A673 (cell line): Measurements from ENCODE around the gene AQP12A. TPM values are rescaled to one million over a fixed set of nuclear protein-coding genes. Genes with fewer than 3 reads are reported as not detected.
"Not testable (repeated sequence)": the region's sequence is repeated elsewhere in the genome, so short reads cannot be mapped to it uniquely, and the experiment has no call there.

Source experiments
- BruUV-seq: library from RNA; stranded (reverse); fragments of 400-500 nt; replicated peaks from 2 replicates; lab custom pipeline; 2021; lab: Mats Ljungman, UMichigan
- CTCF ChIA-PET: fragments of 300-600 bp; sonication (Branson Sonifier 250); formaldehyde crosslinking; loops from one replicate; lab custom pipeline; 2022; ENCODE audit warnings: antibody characterized with exemption; lab: Charles Lee
- POLR2A ChIA-PET: fragments of 300-600 bp; sonication (Branson Sonifier 250); formaldehyde crosslinking; loops from one replicate; lab custom pipeline; 2022; ENCODE audit warnings: antibody characterized with exemption; ENCODE audit not compliant: low non-redundant PET; lab: Charles Lee
- DNase-seq: peaks from one replicate; pipeline ENCODE4 v3.0.0-alpha.2; 2015; ENCODE audit warnings: low spot score
- H3K27ac ChIP-seq: fragments of 200-600 bp; sonication (generic); 2 replicates; pipeline ENCODE4 v1.5.1; 2016; ENCODE audit warnings: mixed run types, low read depth, mild to moderate bottlenecking, mixed read lengths, antibody characterized with exemption, low read length; ENCODE audit not compliant: poor library complexity, severe bottlenecking
- H3K27me3 ChIP-seq: fragments of 200-600 bp; sonication (generic); replicated peaks from 2 replicates; pipeline ENCODE4 v1.6.1; 2017; ENCODE audit warnings: mixed run types, low read depth, mild to moderate bottlenecking, mixed read lengths, antibody characterized with exemption, low read length; ENCODE audit not compliant: insufficient read depth, poor library complexity
- H3K36me3 ChIP-seq: fragments of 200-600 bp; sonication (generic); 2 replicates; pipeline ENCODE4 v1.6.1; 2016; ENCODE audit warnings: mixed run types, mild to moderate bottlenecking, mixed read lengths, antibody characterized with exemption, low read length; ENCODE audit not compliant: insufficient read depth, poor library complexity, severe bottlenecking
- H3K4me1 ChIP-seq: fragments of 200-600 bp; sonication (generic); 2 replicates; pipeline ENCODE4 v1.6.1; 2017; ENCODE audit warnings: mixed run types, mild to moderate bottlenecking, mixed read lengths, antibody characterized with exemption, low read length; ENCODE audit not compliant: insufficient read depth, poor library complexity, severe bottlenecking
- H3K4me3 ChIP-seq: fragments of 200-600 bp; sonication (generic); 2 replicates; pipeline ENCODE4 v1.5.1; 2016; ENCODE audit warnings: low read depth, mixed run types, mild to moderate bottlenecking, mixed read lengths, low read length; ENCODE audit not compliant: poor library complexity, severe bottlenecking
- H3K9me3 ChIP-seq: fragments of 200-600 bp; sonication (generic); 2 replicates; pipeline ENCODE4 v1.6.1; 2016; ENCODE audit warnings: mixed run types, low read depth, mild to moderate bottlenecking, mixed read lengths, antibody characterized with exemption, low read length; ENCODE audit not compliant: poor library complexity, severe bottlenecking
- CTCF ChIP-seq: fragments of 300-800, 200-600 bp; sonication (generic); conservative IDR thresholded peaks from 2 replicates; pipeline ENCODE4 v1.5.1; 2017; ENCODE audit warnings: low read depth, mild to moderate bottlenecking, antibody characterized with exemption, low read length, moderate library complexity, mixed read lengths
- EZH2 ChIP-seq: fragments of 200-600 bp; sonication (generic); IDR thresholded peaks from 2 replicates; pipeline ENCODE4 v1.6.1; 2017; ENCODE audit warnings: borderline replicate concordance, low read depth, mild to moderate bottlenecking, mixed read lengths, antibody characterized with exemption, low read length; ENCODE audit not compliant: poor library complexity, severe bottlenecking
- intact Hi-C: fragments of 100-400 bp; cut with micrococcal nuclease; formaldehyde crosslinking; loops from one replicate; pipeline ENCODE4 v1.10.0; 2022; ENCODE audit not compliant: unreplicated experiment
- total RNA-seq: library from RNA; stranded (reverse); gene quantifications from 2 replicates; pipeline ENCODE4 v1.2.3, GENCODE V29; 2021

The AQP12A gene
- total RNA-seq, 1 experiment from 2014 or later, result not detected

GRCh38 chr2:240650254-240650965 is 41.3 kb upstream of the AQP12A start:
- no peak for DNase-seq
- CTCF ChIA-PET, result no interaction called here

DNA sequence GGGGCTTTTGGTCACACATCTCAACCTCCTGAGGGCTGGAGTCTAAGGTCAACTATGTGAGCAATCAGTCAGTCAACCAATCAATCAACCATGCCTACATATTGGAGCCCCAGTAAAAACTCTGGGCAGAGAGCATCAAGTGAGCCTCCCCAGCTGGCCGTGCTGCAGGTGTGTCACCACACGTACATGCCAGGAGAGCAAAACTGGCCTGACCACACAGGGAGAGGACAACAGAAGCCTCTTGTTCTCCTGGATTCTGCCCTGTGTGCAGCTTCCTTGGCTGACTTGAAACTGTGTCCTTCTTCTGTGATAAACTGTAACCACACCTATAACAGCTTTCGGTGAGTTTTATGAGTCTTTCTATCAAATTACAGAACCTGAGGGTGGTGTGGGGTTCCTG is 40.5 kb upstream of the AQP12A start:
- Histone ChIP-seq H3K27me3 (peaks cover 92% of the 10 kb centered on the region), H3K36me3 (no peaks in the 10 kb centered on the region), H3K4me1 (no peaks in the 10 kb centered on the region), H3K4me3 (no peak overlapping the region), H3K9me3 (no peaks in the 10 kb centered on the region), H3K27ac (no peak overlapping the region)
- no TSS peak for BruUV-seq
- intact Hi-C loops, result no loop called here
- no peak for TF ChIP-seq CTCF
- CTCF ChIA-PET, result no interaction called here
- no peak for DNase-seq
- POLR2A ChIA-PET, result no interaction called here

More at GRCh38 chr2:240650254-240650965, 41.3 kb upstream of the AQP12A start:
- H3K4me3 ChIP-seq, result no peak overlapping the region
- no peaks in the 10 kb centered on the region for H3K9me3 ChIP-seq
- H3K4me1 ChIP-seq, result no peaks in the 10 kb centered on the region
- no TSS peak for BruUV-seq
- no peaks in the 10 kb centered on the region for H3K36me3 ChIP-seq
- H3K27ac ChIP-seq, result no peak overlapping the region
- POLR2A ChIA-PET, result no interaction called here
- TF ChIP-seq CTCF (no peak), EZH2 (no peak)
- peaks cover 87% of the 10 kb centered on the region for H3K27me3 ChIP-seq
- intact Hi-C loops, result no loop called here

DNA sequence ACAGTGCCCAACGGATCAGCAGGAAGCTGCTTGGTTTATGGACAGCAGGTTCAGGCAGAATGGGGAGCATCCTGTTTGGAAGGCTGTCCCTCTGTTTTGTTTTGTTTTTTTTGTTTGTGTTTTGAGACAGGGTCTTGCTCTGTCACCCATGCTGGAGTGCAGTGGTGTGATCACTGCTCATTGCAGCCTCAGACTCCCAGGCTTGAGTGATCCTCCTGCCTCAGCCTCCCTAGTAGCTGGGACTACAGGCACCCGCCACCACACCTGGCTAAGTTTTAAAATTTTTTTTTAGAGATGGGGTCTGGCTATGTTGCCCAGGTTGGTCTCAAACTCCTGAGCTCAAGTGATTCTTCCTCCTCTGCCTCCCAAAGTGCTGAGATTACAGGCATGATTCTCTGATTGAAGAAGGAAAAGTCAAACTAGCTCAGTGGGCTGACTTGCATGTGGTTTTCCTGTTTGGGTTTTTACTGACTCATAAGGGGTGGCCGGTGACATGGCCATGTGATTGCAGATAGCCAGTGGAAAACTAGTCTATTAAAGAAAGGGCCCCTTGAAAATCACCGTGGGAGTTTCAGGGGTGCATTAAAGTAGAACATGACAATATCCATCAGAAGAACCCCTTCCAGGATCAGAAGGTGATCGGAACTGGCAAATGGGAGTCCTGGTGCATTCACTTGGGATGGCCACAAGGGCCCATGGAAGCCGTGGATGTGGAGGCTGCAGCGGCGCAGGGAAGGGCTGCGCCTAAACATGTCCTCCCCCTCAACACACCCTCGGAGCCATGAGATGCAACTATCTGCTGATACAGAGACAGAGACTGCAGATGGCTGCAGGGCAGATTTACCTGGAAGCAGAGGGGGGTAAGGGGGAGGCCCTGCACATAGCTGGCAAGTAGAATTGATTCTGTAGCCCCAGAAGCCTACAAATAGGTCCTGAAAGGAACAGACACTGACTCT is 35.5 kb upstream of the AQP12A start:
- no TSS peak for BruUV-seq
- Histone ChIP-seq H3K27ac (no peak overlapping the region), H3K27me3 (peaks cover 76% of the 10 kb centered on the region), H3K9me3 (no peaks in the 10 kb centered on the region), H3K36me3 (no peaks in the 10 kb centered on the region), H3K4me3 (no peak overlapping the region), H3K4me1 (no peaks in the 10 kb centered on the region)
- ChIA-PET POLR2A (no interaction called here), CTCF (no interaction called here)
- no peak for DNase-seq
- TF ChIP-seq CTCF (no peak), EZH2 (no peak)
- intact Hi-C loops, result no loop called here

DNA sequence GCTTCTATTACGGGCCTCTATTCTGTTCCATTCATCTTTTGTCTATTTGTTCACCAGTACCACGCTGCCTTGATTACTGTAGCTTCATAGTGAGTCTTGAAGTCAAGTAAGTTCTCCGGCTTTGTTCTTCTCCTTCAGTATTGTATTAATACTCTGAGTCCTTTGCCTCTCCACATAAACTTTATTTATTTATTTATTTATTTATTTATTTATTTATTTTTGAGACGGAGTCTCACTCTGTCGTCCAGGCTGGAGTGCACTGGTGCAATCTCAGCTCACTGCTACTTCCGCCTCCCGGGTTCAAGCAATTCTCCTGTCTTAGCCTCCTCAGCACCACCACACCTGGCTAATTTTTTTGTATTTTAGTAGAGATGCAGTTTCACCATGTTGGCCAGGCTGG is 31.8 kb upstream of the AQP12A start:
- POLR2A ChIA-PET, H3K27ac ChIP-seq, DNase-seq, intact Hi-C loops, H3K4me1 ChIP-seq, H3K9me3 ChIP-seq, H3K4me3 ChIP-seq, CTCF ChIA-PET, BruUV-seq, H3K36me3 ChIP-seq: not testable (repeated sequence)
- peaks cover 67% of the 10 kb centered on the region for H3K27me3 ChIP-seq
